ENCODE results near the gene KMO. TPM values are rescaled to one million over a fixed set of nuclear protein-coding genes. Genes with fewer than 3 reads are reported as not detected.

KMO gene
- total and polyA plus RNA-seq, 2 of the 8 experiments (the other 6 are each of a cell fraction or from before 2014, with no cell fraction given), result not detected

GRCh38 chr1:241622669-241623068, 90.5 kb downstream of the KMO start:
- 91% methylated on average over 5 of the region's 5 CpGs; no CpG with 5 or more reads in 1 of the 2 experiments for WGBS, 2 experiments (ENCODE audit: extremely low coverage in 1 of 2, insufficient coverage in 1 of 2, insufficient read length in 1 of 2, insufficient replicate concordance in 2 of 2, low coverage in 1 of 2, low lambda C conversion rate in 2 of 2, missing lambda C conversion rate in 1 of 2)
- Histone ChIP-seq H3K18ac (ENCODE audit: extremely low read depth, low read length) (no peak overlapping the region), H3K56ac (replicated peaks; ENCODE audit: insufficient read length, low read depth, low read length) (no peak overlapping the region), H3K9ac (replicated peaks in 1 of 4; ENCODE audit: extremely low read depth in 1 of 4, low read depth in 3 of 4, low read length in 3 of 4) (no peak overlapping the region), H4K8ac (ENCODE audit: extremely low read depth, insufficient read depth, low read length) (no peak overlapping the region), H2BK12ac (ENCODE audit: low read depth, low read length) (no peak overlapping the region), H3K23ac (ENCODE audit: insufficient read length) (no peak overlapping the region), H2BK20ac (ENCODE audit: low read length) (no peak overlapping the region), H3K27ac (ENCODE audit: low read depth, low read length) (no peak overlapping the region), H3K27me3 (replicated peaks in 1 of 4; ENCODE audit: control insufficient read depth in 3 of 4, extremely low read depth in 1 of 4, insufficient read depth in 3 of 4, low read length in 3 of 4) (peaks cover 0 to under 1% (median 0%) of the 10 kb centered on the region in 4 experiments; a peak in 1 of 7 replicates), H4K20me1 (replicated peaks in 1 of 2; ENCODE audit: control insufficient read depth in 1 of 2, insufficient read depth in 2 of 2, low read length in 2 of 2) (peaks cover 0 to 2% of the 10 kb centered on the region in 2 experiments), H2BK5ac (ENCODE audit: low read depth, low read length) (no peak overlapping the region), H3K23me2 (ENCODE audit: low read depth, low read length) (no peaks in the 10 kb centered on the region), H3K4me3 (ENCODE audit: extremely low read depth in 1 of 4, insufficient read depth in 2 of 4, low read depth in 3 of 4, low read length in 4 of 4) (no peak overlapping the region), H3K9me3 (ENCODE audit: insufficient read depth in 2 of 2, low read depth in 1 of 2, low read length in 1 of 2) (no peaks in the 10 kb centered on the region), H2AFZ (ENCODE audit: low read length) (no peak overlapping the region), H4K91ac (replicated peaks; ENCODE audit: insufficient read length, low read length) (no peak overlapping the region), H3K4me1 (replicated peaks in 1 of 4; ENCODE audit: control insufficient read depth in 3 of 4, insufficient read depth in 4 of 4, low read length in 3 of 4) (no peaks in the 10 kb centered on the region; a peak in 2 of 7 replicates), H4K5ac (ENCODE audit: insufficient read length, low read depth, low read length) (no peak overlapping the region), H3K4me2 (ENCODE audit: insufficient read depth in 1 of 2, low read depth in 2 of 2, low read length in 2 of 2) (no peak overlapping the region), H3K79me2 (ENCODE audit: control insufficient read depth in 1 of 2, insufficient read depth in 2 of 2, low read length in 2 of 2) (no peaks in the 10 kb centered on the region), H3K36me3 (ENCODE audit: control insufficient read depth in 2 of 4, insufficient read depth in 4 of 4, low read length in 3 of 4) (no peaks in the 10 kb centered on the region), H3K14ac (ENCODE audit: insufficient read length) (no peak overlapping the region), H2AK5ac (ENCODE audit: low read depth, low read length) (no peak overlapping the region), H3K4ac (replicated peaks; ENCODE audit: insufficient read length, low read depth, low read length) (no peak overlapping the region), H3K79me1 (ENCODE audit: low read depth, low read length) (no peaks in the 10 kb centered on the region), H2BK15ac (ENCODE audit: low read length) (no peak overlapping the region), H2BK120ac (replicated peaks; ENCODE audit: low read depth, low read length) (no peak overlapping the region)
- TF ChIP-seq RXRA (IDR thresholded peaks at IDR 0.05; ENCODE audit: insufficient read depth, low read depth, low read length) (no peak), HDAC6 (IDR thresholded peaks at IDR 0.05; ENCODE audit: low read depth, low read length) (no peak), CTBP2 (IDR thresholded peaks at IDR 0.05; ENCODE audit: borderline replicate concordance, insufficient read depth, insufficient read length, low read length) (no peak), TEAD4 (IDR thresholded peaks at IDR 0.05; ENCODE audit: low read depth, low read length) (no peak), ATF2 (IDR thresholded peaks at IDR 0.05; ENCODE audit: low read length) (no peak), BRCA1 (IDR thresholded peaks at IDR 0.05; ENCODE audit: low read depth, low read length) (no peak), RAD21 (IDR thresholded peaks at IDR 0.05 in 1 of 2, conservative IDR thresholded peaks at IDR 0.05 in 1 of 2; ENCODE audit: low read depth in 2 of 2, low read length in 2 of 2) (no peak)
- ChIA-PET POLR2A (ENCODE audit: partially characterized antibody) (interaction anchor here (1.0 to 1.7 kb wide), 3 partner anchors 10 to 18 kb away, joined by 3 read pairs; partner anchors contain the start of genes CHML and OPN3), CTCF (ENCODE audit: partially characterized antibody) (interaction anchor here (1.2 to 6.5 kb wide), 4 partner anchors 12 to 22 kb away, joined by 3 to 43 read pairs (median 8); no protein-coding TSS in a partner anchor)
- no peak for DNase-seq (ENCODE audit: low read depth in 1 of 2, low spot score in 2 of 2)
- FAIRE-seq, result no peak
